NCI-H1930 (cell line): Measurements from ENCODE around the gene GLCCI1.

Experiments used
- DNase-seq, 2 experiments: peaks; one replicate each; lab custom pipeline; 2025; lab: John Stamatoyannopoulos, UW

Gene GLCCI1

DNA sequence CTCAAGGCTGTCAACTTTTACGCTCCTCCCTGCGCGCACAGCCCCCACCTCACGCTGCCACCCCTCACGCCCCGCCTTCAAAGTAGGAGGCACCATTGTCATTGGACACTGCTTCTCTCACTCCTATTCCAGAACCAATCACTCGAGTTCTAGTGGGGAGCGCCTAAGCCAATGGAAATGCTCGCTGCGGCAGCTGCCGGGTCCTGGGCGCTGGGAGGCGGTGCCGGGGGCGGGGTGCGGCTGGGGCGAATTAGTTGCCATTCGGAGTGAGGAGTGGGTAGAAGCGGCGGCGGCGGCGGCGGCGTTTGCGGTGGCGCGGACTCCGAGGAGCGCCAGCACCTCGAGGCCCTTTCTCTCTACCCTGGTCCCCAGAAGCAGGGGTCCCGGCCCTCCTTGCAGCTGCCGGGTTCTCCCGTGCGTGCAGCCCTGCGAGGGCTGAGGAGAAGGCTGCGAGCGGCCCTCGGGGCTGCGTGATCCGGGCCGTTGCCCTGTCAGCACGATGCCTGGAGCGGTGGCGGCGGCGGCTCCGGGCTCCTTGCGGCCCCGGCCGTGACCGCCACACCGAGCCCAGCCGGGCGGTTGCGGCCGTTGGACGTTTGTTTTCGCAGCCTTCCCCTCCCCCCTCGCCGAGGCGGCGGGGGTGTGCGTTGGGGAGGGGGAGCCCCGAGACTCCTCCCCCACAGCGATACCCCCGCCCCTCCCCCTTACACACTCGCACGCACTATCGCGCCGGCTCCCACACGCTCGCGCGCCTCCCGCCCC, at the start of gene GLCCI1:
GLCCI1 (plus strand) TSS at position 253 of the 762 bp plus-strand sequence. CDS start 555 bp downstream, outside the sequence.
- peak; percentile 94 to 97 for DNase-seq

DNA sequence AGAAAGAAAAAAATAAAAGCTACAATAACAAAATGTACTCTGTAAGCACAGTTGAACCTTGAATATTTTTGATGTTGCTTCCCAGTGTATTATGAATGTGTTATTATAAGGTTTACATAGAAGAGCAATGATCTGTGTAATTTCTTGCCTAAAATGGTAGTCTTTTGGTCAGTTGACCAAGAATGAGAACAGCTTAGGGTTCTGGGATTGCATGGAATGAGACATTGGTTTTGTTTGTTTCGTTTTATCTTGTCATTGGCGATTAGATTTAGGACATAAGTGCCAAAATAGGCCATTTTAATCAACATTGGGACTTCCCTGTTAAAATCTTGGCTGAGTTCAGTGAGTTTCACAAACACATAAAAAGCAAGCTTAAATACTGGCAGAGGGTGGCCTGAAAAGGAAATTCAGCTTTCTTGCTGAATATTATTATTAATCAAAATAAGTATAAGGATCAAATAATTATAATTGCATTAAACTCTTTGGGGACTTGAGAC, 49.1 kb upstream of the GLCCI1 start:
- DNase-seq: no peak

DNA sequence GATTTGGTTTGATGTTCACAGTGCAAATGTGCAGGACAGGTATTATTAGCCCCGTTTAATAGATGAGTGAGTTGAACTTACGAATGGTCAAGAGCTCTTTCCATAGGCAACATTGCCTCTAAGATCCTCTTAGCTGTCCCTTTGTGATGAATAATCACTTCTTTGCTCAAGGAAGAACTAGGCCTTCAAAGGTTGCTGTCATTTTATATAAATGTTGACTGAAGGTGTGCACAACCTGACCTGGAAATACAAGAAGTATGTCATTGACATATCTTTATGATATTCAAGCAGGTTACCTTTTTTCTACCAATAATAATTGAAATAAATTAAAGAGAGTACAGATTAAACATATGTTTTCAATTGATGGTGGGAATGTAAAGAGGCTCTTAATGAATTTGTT, 48.5 kb upstream of the GLCCI1 start:
- DNase-seq: no peak

DNA sequence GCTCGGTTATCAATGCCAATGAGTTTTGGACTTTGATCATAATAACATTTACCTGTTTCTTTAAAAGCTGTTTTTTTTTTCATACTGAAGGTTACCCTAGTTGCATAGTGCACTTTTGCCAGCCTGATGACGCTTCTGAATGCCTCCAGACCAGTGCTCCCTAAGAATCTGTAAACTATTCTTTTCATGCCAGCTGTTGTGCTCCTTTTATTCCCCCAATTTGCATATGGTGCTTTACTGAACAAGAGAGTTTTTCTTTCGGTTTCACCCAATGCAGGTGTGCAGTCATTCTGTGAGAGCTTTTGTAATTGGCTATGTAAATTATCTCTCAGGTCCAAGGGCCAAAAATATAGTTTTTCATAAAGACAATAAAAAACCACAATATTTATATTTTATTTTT, 48.1 kb upstream of the GLCCI1 start:
- DNase-seq: no peak

DNA sequence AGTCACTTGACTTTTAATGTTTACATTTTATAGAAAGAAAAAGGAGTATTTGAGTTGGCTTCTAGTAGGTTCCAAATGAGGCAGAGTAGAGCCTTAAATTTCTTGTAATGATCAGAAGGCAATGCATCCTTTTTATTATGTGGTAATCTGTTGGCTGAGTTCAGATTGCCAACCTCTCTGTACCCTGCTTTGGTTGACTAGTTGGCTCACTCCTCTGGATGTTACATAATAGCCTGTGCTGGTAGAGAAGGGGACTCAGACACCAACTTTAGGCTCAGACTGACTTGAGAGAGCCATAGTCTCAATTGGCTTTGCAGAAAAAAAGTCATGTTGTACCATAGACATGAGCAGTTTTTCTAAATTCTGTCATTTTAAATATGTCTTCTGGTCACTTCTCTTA, 46.8 kb upstream of the GLCCI1 start:
- DNase-seq: no peak

DNA sequence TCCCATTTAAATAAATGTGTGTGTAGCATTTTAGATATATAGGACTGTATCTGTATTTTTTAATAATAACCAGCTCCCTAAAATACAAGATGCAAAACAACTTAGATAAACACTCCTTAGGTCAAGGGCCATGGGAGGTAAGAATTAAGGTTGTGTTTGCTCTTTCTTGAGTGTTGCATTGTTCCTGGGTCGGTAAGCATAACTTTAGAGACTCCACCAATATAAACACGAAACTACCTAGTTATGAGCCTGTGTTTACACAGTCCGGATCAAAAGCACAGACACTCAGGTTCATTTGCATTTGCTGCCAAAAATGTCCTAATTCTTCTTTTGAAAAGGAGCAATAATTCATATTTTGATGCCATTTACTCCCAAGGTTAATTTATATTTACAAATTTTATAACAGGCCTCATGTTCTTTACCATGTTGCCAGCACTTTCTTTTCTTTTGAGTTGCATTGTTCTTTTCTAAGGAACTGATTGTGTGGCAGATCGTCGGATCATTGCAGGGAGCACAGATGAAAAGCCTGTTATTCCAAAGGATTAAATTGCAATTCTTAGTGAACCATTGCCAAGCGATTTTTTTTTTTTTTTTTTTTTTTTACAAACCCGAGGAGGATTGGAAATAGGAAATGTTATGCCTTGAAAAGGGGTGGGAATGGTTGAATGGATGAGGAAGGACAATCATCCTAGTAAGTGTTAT, 45.8 kb upstream of the GLCCI1 start:
- DNase-seq: no peak

DNA sequence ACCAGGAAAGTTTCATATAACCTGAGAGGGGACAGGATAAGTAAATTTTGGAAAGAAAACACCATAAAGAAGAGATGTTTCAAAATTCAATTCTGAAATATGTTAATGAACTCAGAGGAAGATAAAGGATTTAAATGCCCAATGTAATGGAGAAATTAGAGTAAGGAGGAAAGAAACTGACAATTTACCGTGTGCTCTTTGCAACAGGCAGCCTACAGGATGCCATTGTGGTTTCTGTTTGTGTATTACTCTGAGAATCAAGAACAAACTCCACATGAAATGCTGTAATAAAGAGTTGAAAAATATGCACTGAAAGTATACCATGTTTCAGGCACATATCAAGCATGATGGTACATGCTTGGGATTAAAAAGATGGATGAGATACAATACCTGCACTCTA, 44.8 kb upstream of the GLCCI1 start:
- no peak for DNase-seq

DNA sequence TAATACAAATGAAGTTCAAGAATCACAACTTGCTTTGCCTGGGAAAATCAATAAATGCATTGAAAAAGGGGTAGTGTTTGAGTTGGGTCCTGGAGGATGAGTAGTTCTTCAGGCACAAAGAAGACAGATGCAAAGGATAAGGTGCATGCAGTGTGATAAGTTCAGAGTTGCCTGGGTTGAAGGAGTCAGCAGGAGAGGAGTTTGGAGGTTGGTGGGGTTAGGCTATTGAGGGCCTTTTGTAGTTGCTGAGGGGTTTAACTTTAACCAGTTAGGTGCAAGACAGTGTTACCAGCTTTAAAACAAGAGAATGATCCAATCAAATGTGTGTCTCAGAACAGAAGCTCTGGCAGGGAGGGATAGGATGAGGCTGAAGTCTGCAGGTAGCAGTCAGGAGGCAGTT, 44.3 kb upstream of the GLCCI1 start:
- DNase-seq: no peak

DNA sequence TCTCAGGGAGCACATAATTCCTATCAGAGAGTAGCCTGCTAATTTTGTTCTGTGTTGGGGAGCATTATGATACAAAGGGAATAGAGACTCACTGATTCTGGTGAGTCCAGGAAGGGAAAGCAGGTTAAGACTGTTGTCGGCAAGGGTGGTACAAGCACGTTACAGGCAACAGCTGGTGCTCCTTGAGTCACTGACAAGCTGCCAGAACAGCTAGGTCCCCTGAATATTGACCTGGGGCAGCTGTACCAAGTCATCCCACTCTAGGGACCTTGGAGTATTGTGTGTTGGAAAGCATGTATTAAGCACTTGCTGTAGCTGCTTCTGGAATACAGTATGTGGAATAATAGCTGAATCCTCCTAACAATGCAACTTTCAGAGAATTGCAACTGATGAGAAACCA, 37.0 kb upstream of the GLCCI1 start:
- DNase-seq: no peak

DNA sequence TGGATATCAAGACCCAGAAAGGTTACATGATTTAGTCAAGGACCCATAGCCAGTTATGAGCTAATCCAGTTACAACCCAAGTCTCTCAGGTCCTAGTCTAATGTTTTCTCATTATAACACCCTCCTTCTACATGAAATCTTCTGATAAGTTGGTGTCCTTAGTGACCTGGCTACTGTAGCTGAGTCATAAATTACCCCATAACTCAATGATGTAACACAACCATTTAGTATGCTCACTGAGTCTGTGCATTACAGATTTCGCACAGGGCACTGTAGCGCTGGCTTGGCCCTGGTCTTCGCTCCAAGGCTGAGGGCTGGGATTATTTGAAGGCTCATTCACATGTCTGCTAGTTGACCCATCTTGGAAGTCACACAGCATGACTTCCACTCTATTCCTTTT, 36.0 kb upstream of the GLCCI1 start:
- no peak for DNase-seq

DNA sequence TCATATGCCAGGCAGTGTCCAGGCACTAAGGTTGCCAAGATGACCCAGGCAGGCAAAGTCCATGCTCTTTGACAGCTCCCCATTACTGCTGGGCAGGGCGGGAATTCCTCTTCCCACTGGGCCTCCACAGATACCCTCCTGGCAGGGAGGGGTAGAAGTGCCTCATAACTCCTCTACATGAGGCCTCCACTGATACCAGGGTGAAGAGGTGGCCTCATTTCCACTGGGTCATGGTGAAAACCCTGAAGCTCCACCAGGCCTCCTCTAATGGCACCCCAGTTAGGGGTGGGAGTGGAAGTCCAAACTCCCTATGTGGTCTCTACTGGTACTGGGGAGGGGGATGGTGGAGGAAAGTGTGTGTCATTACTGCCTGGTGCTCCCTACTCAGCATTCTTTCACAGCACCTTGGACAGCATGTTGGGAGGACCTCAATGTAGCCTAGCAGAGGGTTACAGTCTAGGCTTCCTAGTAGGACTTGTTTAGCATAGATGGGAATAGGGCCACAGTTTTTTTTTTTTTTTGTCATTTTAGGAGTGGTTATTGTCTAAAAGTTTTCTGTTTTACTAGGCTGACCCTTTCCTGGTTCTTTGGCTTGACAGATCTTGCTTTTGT, 34.6 kb upstream of the GLCCI1 start:
- no peak for DNase-seq

DNA sequence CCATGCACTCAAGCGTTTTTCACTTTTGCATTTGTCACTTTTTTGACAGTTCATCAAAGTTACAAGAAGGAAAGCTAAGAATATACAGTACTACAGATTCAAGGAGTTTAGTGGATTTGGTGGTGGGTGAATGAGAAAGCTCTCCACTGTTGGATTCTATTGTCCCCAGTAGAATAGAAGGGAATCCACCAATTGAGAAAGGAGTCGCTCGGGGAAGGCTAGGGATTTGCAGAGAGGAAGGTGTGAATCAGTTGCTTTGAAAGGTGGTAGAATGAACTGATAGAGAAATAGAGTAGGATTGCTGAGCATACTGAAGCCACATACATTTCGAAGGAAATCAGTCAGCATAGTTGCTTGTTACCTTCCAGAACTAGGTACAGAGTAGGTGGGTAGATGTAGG, 33.7 kb upstream of the GLCCI1 start:
- no peak for DNase-seq

DNA sequence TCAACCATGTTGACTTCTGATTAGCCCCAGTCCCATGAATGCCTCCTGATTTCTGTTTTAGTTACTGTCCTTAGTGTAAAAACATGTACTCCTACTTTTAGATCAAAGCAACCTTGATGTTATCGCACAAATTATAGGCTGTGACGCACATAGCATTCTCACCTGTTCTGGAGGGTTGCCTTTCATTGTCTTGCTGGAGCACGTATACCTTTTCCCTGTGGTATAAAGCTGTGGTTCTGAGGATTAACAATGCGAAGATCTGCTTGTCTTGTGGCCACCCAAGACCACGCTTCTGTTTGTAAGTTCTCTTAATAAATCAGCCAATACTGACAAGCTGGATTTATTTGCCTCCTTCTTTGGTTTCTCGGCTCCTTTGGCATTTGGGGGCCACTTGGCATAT, 30.1 kb upstream of the GLCCI1 start:
- no peak for DNase-seq

DNA sequence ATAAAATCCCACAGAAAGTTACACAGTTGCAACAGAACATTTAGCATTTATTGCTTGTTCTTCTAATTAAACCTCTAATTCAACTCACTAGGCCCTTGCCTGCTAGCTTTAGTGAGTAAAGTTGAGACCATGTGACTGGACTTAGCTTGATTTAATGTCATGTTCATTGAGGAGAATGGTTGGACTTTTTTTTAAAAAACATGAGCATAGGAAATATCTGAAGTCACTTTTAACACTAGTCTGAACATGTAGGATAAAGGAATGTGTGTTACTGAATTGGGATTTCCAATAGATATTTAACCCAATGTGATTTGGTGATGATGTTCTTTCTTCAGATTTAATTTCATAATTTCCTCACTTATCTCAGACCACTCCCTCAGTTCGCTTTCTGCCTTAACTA, 24.6 kb upstream of the GLCCI1 start:
- DNase-seq: no peak

DNA sequence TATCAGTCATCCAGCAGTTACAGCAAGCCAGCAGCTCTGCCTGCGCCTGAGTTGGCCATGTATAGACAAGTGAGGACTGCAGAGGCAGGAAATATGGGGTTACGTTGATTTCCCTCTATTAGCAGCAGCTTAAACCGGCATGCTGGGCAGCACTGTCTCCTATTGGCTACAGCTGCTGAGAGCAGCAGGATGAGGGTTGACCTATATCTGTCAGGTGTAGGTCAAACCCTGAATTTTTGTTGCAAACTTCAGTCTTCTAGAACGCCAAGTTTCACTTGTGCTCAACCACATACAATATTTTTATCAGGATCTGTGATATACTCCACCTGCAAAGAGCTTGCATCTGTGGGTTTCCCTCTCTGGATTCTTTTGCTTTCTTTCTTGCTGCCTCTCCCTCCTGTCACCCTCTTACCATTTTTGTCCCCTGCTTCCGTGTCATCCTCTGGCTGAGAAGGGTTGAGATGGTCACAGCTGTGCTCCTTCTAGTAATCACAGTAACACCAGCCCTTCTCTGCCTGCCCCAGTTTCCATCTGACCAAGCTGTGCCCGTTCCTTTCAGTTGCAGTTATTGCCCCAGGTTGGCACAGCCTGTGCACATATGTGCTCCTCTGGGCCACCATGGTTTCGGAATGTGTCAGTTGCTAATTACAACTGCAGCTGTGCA, 23.8 kb upstream of the GLCCI1 start:
- DNase-seq: no peak

DNA sequence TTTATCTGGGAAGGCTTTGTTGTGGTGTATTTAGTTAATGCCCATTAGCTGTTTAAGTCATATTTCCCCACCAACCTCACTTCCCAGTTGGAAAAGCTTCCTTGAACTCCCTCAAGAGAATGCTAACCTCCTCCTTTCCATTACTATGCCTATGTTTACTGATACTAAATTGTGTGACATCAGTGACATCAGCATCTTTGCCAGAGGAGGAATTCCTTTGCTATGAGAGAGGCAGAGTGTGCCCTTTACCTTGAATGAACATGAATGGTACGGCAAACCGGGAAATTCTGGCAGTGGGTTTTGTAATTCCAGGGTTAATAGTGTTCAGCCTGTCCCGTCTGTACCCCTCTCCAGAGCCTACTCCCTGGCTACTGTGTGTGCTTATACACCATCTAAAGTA, 22.1 kb upstream of the GLCCI1 start:
- DNase-seq: no peak

DNA sequence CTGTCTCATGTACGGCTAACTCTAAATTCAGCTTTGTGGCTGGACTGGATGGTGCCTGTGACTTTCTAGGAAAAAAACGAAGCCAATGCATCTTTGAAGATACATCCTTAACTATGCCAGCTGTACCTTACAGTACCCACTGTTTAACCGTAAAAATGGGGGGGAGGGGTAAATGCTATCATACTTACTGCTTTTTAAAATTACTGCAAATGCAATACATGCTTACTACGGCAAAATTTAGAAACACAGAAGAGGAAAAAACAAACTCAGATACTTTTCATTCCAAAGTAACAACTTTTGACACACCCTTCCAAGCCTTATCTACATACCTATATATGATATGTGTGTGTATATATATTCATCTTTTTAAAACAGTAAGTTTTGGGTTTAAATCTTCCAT, 20.4 kb upstream of the GLCCI1 start:
- no peak for DNase-seq

DNA sequence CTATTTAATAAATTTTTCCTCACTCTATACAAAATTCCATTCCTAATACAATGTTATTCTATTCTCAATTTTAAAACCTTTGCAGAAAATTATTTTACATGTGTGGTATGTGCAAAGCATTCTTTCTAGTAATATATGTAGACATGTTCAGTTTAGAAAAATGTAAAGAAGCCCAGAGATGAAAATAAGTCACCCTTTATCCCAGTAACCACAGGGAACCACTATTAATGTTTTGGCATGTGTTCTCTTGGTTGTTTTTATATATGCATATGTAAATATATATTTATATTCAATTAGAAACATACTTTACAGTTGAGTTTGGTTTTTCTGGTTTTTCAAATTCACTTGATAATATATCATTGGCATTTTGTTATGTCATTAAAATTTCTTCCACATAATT, 14.8 kb upstream of the GLCCI1 start:
- DNase-seq: no peak

DNA sequence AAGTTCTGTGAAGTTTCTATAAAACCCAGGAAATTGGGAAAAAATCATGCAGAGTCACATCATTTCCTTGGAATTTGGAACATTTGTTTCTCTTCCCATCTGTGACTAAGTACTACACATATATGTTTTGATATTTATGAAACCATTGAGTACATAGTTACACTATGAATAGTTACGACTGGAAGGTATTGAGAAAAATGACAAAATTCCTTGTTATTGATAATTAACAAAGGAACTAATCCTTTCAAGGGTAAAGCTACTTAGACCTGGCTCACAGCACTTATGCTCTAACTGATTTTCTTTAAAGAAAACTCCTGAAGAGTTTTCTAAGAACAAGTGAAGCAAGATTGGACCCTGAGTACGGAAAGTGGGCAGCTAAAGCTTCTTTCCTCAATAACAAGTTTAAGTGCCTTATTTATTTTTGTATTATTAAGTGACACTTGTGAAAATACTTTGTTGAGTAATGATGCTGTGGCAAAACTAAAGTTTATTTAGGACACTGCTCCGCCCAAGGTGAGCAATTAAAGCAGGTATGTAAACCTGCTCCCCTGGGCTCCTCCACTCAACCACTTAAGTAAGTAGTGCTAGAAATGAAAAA, 12.0 kb upstream of the GLCCI1 start:
- DNase-seq: no peak

DNA sequence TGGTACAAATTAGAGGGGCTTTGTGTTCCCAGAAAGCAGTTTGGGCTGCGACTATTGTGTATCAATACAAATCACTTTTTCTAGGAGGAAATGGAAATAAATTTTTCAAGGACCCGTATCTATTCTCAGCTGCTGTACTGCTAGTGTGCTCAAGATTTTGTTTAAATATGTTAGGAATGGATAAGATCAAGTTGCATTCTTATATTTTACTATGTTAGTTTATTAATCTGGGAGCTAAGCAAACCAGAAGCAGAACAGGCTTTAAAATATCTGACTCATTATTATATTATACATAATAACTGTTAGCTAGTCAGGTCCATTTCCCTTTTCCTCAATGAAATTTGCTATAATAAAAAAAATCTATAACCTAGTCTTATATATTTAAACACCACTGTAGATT, 11.1 kb upstream of the GLCCI1 start:
- DNase-seq: no peak

DNA sequence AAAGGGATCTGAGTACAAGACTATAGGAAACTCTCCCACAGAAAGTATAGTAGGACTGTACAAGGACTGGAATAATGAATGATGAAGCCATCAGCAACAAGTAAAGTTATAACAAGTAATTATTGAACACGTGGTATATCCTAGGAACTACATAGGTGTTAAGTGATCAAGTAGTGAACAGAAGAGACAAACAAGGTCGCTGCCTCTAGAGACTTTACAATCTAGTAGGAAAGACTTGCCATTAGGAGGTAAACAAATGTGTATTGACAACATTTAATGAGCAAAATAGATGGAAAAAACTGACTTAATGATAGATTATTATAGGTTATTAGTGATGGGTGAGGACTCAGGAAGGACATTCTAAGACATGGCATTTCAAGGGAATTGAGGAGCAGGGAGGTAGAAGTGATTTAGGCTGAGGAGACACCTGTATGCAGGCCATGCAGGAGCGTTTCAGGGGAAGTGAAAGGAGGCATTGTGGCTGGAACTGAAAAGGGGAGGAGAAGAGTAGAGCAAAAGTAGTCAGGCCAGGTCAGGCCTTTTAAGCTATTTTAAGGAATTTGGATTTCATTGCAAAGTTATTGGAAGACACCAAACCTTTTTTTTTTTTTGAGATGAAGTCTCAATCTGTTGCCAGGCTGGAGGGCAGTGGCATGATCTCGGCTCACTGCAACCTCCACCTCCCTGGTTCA, 8.5 kb upstream of the GLCCI1 start:
- DNase-seq: no peak

DNA sequence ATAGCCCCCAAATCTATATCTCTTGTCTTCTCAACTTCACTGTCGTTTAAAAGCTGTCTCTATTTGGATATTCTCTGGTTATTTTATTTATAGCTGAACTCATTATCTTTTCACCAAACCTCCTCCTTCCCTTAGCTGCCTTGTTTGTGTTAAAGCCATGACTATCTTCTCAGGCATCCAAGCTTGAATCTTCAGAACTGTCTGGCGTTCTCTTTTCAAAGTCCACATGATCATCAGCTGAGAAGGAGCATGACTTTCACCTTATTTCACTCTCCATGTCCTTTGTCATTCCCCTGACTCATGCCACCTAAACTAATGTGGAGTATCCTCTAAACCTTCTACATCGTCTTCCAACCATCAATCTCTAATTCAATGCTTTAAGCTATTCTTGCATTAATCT, 5.7 kb upstream of the GLCCI1 start:
- DNase-seq: no peak
